NT2/D1 (cell line): ENCODE results near the gene LHFPL3.

ENCODE experiments used
- SUZ12 ChIP-seq: IDR thresholded peaks from 2 replicates; pipeline ENCODE4 v1.6.1; 2011; ENCODE audit not compliant: insufficient read length, insufficient read depth; ENCODE audit errors: extremely low read depth
- YY1 ChIP-seq: IDR thresholded peaks from 2 replicates; pipeline ENCODE4 v1.6.1; 2011; ENCODE audit not compliant: insufficient read length, insufficient read depth

- no peak for TF ChIP-seq SUZ12
- no peak for TF ChIP-seq YY1
Observed at GRCh38 chr7:104933521-104933988, 605.2 kb downstream of the LHFPL3 start.
